Uterus (tissue), 2 donors: Measurements from ENCODE around the gene ZNF747.

Source experiments
- POLR2A ChIP-seq, 2 donors: fragments of 450-650 bp; IDR thresholded peaks; one replicate each; pipeline ENCODE4 v1.6.1; 2016; ENCODE audit warnings: antibody characterized with exemption in 2 of 2, mild to moderate bottlenecking in 1 of 2, moderate library complexity in 1 of 2
- TF ChIP-seq, protein P1 (sequence below), 4 experiments: fragments of 200-600 bp in 2 of 4; fragments of 450-650 bp in 2 of 4; sonication (generic) in 2 of 4; IDR thresholded peaks; one replicate each; pipeline ENCODE4 v1.5.1; 2016 to 2019; ENCODE audit warnings: antibody characterized with exemption in 4 of 4, mild to moderate bottlenecking in 2 of 4, moderate library complexity in 1 of 4

DNA sequence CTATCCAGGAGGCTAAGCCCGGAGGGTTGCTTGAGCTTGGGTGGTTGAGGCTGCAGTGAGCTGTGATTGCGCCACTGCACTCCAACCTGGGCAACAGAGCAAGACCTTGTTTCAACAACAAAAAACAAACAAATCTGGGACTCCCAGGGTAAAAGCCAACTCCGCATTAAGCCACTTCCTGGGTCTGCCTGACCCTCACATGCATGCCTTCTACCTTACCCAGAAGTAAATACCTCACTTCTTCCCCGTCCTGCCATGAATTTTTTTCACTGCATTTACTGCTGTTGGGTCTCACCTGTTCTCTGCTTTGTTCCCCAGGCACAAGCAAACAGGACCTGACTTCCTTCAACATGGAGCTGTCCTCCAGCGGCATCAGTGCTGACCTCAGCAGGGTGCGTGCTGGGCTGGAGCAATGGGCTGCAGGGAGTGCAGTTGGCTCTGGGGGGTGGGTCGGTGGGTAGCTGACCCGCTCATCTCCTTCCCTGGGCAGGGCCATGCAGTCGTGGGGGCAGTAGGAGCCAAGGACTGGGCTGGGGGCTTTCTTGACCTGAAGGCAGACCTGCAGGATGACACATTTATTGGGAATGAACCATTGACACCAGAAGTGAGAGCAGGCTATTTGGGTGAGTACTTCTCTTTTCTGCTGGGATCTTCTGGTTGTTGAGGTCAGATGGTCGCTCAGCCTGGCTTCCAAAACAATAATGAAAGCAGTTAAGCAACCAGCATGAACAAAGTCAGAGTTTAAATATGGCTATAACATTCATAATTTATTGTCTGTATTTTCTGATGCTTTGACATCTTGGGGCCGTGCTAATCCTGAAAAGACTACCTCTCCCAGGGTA, 45.7 kb downstream of the ZNF747 start:
- no peak for TF ChIP-seq POLR2A (IDR thresholded peaks at IDR 0.05)
- TF ChIP-seq, protein P1, sequence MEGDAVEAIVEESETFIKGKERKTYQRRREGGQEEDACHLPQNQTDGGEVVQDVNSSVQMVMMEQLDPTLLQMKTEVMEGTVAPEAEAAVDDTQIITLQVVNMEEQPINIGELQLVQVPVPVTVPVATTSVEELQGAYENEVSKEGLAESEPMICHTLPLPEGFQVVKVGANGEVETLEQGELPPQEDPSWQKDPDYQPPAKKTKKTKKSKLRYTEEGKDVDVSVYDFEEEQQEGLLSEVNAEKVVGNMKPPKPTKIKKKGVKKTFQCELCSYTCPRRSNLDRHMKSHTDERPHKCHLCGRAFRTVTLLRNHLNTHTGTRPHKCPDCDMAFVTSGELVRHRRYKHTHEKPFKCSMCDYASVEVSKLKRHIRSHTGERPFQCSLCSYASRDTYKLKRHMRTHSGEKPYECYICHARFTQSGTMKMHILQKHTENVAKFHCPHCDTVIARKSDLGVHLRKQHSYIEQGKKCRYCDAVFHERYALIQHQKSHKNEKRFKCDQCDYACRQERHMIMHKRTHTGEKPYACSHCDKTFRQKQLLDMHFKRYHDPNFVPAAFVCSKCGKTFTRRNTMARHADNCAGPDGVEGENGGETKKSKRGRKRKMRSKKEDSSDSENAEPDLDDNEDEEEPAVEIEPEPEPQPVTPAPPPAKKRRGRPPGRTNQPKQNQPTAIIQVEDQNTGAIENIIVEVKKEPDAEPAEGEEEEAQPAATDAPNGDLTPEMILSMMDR (IDR thresholded peaks at IDR 0.05), result no peak
